ENCODE measurements around the gene PSMC6. TPM values are rescaled to one million over a fixed set of nuclear protein-coding genes. Genes with fewer than 3 reads are reported as not detected.
"Not testable (repeated sequence)": the region's sequence is repeated elsewhere in the genome, so short reads cannot be mapped to it uniquely, and the experiment has no call there.

Gene PSMC6
- total RNA-seq, 5 donors from 2014 or later (not counting 1 experiment from before 2014, with no cell fraction given) = 71.4 to 103 (median 74.9) TPM

DNA sequence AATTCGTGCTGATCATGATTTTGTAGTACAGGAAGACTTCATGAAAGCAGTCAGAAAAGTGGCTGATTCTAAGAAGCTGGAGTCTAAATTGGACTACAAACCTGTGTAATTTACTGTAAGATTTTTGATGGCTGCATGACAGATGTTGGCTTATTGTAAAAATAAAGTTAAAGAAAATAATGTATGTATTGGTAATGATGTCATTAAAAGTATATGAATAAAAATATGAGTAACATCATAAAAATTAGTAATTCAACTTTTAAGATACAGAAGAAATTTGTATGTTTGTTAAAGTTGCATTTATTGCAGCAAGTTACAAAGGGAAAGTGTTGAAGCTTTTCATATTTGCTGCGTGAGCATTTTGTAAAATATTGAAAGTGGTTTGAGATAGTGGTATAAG lies 20.5 kb downstream of the PSMC6 start:
- POLR2A ChIA-PET = interaction anchor here in 1 of 2 donors (0.6 kb wide), 1 partner anchor 399 kb away, joined by 3 read pairs; no protein-coding TSS in a partner anchor
- not testable (repeated sequence) for H3K27me3 ChIP-seq (replicated peaks in 1 of 2; ENCODE audit: control insufficient read depth in 2 of 2, extremely low read depth in 1 of 2, insufficient read depth in 2 of 2, low read length in 1 of 2); H3K4me3 ChIP-seq (ENCODE audit: control insufficient read depth in 1 of 2, extremely low read depth in 1 of 2, low read length in 1 of 2); H3K4me3 Mint-ChIP-seq; ATAC-seq (replicated peaks in 1 of 4); H3K9me3 ChIP-seq; DNase-seq; H3K27ac Mint-ChIP-seq; H3K9me3 Mint-ChIP-seq; H3K27ac ChIP-seq (ENCODE audit: low read length); H3K27me3 Mint-ChIP-seq
- peaks cover 23% of the 10 kb centered on the region for H3K36me3 Mint-ChIP-seq
- Histone ChIP-seq H3K36me3 (ENCODE audit: control insufficient read depth in 2 of 2, extremely low read depth in 1 of 2, insufficient read depth in 1 of 2, low read length in 1 of 2) (peaks cover 8 to 39% of the 10 kb centered on the region in 2 donors), H3K4me1 (ENCODE audit: control insufficient read depth in 1 of 2, extremely low read depth in 1 of 2, insufficient read depth in 2 of 2, low read length in 2 of 2) (peaks cover 2 to 18% of the 10 kb centered on the region in 2 experiments)
- CTCF ChIA-PET = interaction anchor here (0.5 to 2.0 kb wide), 4 partner anchors 12 to 276 kb away, joined by 3 to 5 read pairs (median 4); no protein-coding TSS in a partner anchor
- peaks cover 28 to 40% (median 34%) of the 10 kb centered on the region in 3 donors for H3K4me1 Mint-ChIP-seq
- 83% methylated on average over 1 of the region's 2 CpGs for WGBS (ENCODE audit: insufficient coverage)

DNA sequence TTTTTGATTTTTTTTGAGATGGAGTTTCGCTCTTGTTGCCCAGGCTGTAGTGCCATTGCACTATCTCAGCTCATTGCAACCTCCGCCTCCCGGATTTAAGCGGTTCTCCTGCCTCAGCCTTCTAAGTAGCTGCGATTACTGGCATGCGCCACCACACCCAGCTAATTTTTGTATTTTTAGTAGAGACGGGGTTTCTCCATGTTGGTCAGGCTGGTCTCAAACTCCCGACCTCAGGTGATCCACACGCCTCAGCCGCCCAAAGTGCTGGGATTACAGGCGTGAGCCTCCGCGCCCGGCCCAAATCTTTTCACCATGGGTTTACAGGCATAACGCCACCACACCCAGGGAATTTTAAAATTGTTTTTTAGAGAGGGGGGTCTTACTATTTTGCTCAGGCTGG lies 22.0 kb downstream of the PSMC6 start:
- Histone ChIP-seq H3K4me1 (ENCODE audit: control insufficient read depth in 1 of 2, extremely low read depth in 1 of 2, insufficient read depth in 2 of 2, low read length in 2 of 2) (peaks cover 4 to 21% of the 10 kb centered on the region in 2 experiments), H3K27ac (ENCODE audit: low read length) (peak overlapping the region; percentile 50), H3K36me3 (ENCODE audit: control insufficient read depth in 2 of 2, extremely low read depth in 1 of 2, insufficient read depth in 1 of 2, low read length in 1 of 2) (peaks cover 7 to 37% of the 10 kb centered on the region in 2 donors)
- H3K4me3 Mint-ChIP-seq = peak overlapping the region in 2 of 3 donors; percentile 0 to 47
- not testable (repeated sequence) for ATAC-seq (replicated peaks in 1 of 4); DNase-seq; H3K4me3 ChIP-seq (ENCODE audit: control insufficient read depth in 1 of 2, extremely low read depth in 1 of 2, low read length in 1 of 2); H3K27me3 ChIP-seq (replicated peaks in 1 of 2; ENCODE audit: control insufficient read depth in 2 of 2, extremely low read depth in 1 of 2, insufficient read depth in 2 of 2, low read length in 1 of 2); H3K9me3 ChIP-seq; H3K9me3 Mint-ChIP-seq; H3K27me3 Mint-ChIP-seq
- ChIA-PET POLR2A (interaction anchor here (0.6 to 2.4 kb wide), 5 partner anchors 9 to 383 kb away, joined by 3 to 13 read pairs (median 3); no protein-coding TSS in a partner anchor), CTCF (interaction anchor here (0.6 to 2.0 kb wide), 5 partner anchors 13 to 1835 kb away, joined by 3 to 7 read pairs (median 5); partner anchors contain the start of gene TXNDC16 (in 1 of the 2))
- peak overlapping the region; percentile 44 to 75 for H3K27ac Mint-ChIP-seq
- peaks cover 29% of the 10 kb centered on the region for H3K36me3 Mint-ChIP-seq
- H3K4me1 Mint-ChIP-seq = peaks cover 29 to 41% (median 36%) of the 10 kb centered on the region in 3 donors
- WGBS (ENCODE audit: insufficient coverage) = no CpG with 5 or more reads among the region's 15 CpGs

GRCh38 chr14:52729585-52729924 lies 22.6 kb downstream of the PSMC6 start:
- DNase-seq (no peak), ATAC-seq (replicated peaks in 1 of 4) (no peak)
- no peaks in the 10 kb centered on the region for H3K9me3 ChIP-seq
- no peaks in the 10 kb centered on the region for H3K27me3 ChIP-seq (replicated peaks in 1 of 2; ENCODE audit: control insufficient read depth in 2 of 2, extremely low read depth in 1 of 2, insufficient read depth in 2 of 2, low read length in 1 of 2)
- H3K4me1 Mint-ChIP-seq = peaks cover 34 to 41% (median 37%) of the 10 kb centered on the region in 3 donors
- H3K36me3 ChIP-seq (ENCODE audit: control insufficient read depth in 2 of 2, extremely low read depth in 1 of 2, insufficient read depth in 1 of 2, low read length in 1 of 2) = peaks cover 2 to 35% of the 10 kb centered on the region in 2 donors
- H3K4me3 Mint-ChIP-seq = peak overlapping the region; percentile 92 to 93 (median 92)
- H3K36me3 Mint-ChIP-seq = peaks cover 30% of the 10 kb centered on the region
- POLR2A ChIA-PET = interaction anchor here (0.6 to 2.4 kb wide), 8 partner anchors 10 to 1949 kb away, joined by 3 to 13 read pairs (median 3); partner anchors contain the start of gene TXNDC16 (in 1 of the 2)
- peak overlapping the region; percentile 50 for H3K27ac ChIP-seq (ENCODE audit: low read length)
- 0% methylated on average over 1 of the region's 8 CpGs for WGBS (ENCODE audit: insufficient coverage)
- CTCF ChIA-PET = interaction anchor here (0.6 to 1.4 kb wide), 5 partner anchors 13 to 1835 kb away, joined by 3 to 7 read pairs (median 3); partner anchors contain the start of gene TXNDC16 (in 1 of the 2)
- no peaks in the 10 kb centered on the region for H3K27me3 Mint-ChIP-seq
- H3K4me3 ChIP-seq (ENCODE audit: control insufficient read depth in 1 of 2, extremely low read depth in 1 of 2, low read length in 1 of 2) = peak overlapping the region; percentile 72 to 100
- no peaks in the 10 kb centered on the region for H3K9me3 Mint-ChIP-seq
- H3K4me1 ChIP-seq (ENCODE audit: control insufficient read depth in 1 of 2, extremely low read depth in 1 of 2, insufficient read depth in 2 of 2, low read length in 2 of 2) = peaks cover 4 to 21% of the 10 kb centered on the region in 2 experiments
- H3K27ac Mint-ChIP-seq = peak overlapping the region; percentile 89

- H3K9me3 ChIP-seq = no peaks in the 10 kb centered on the region
- DNase-seq = peak; percentile 91 to 99 (median 97)
- Mint-ChIP-seq H3K4me1 (peaks cover 38 to 42% (median 40%) of the 10 kb centered on the region in 3 donors), H3K27me3 (no peaks in the 10 kb centered on the region), H3K4me3 (peak within 1 kb of the TSS; percentile 92 to 93 (median 92)), H3K36me3 (peaks cover 29% of the 10 kb centered on the region), H3K27ac (peak within 1 kb of the TSS; percentile 89), H3K9me3 (no peaks in the 10 kb centered on the region)
- H3K27ac ChIP-seq (ENCODE audit: low read length) = peak within 1 kb of the TSS; percentile 78
- ChIA-PET POLR2A (interaction anchor here (0.6 to 2.4 kb wide), 8 partner anchors 10 to 1950 kb away, joined by 3 to 13 read pairs (median 3); partner anchors contain the start of gene TXNDC16 (in 1 of the 2)), CTCF (interaction anchor here in 1 of 2 donors (0.6 to 1.4 kb wide), 5 partner anchors 12 to 1834 kb away, joined by 3 to 6 read pairs (median 3); partner anchors contain the start of gene TXNDC16)
- H3K27me3 ChIP-seq (replicated peaks in 1 of 2; ENCODE audit: control insufficient read depth in 2 of 2, extremely low read depth in 1 of 2, insufficient read depth in 2 of 2, low read length in 1 of 2) = no peaks in the 10 kb centered on the region
- WGBS (ENCODE audit: insufficient coverage) = under 1% methylated on average over 69 of the region's 72 CpGs
- H3K4me3 ChIP-seq (ENCODE audit: control insufficient read depth in 1 of 2, extremely low read depth in 1 of 2, low read length in 1 of 2) = peak within 1 kb of the TSS; percentile 76 to 100
- peaks cover 4 to 21% of the 10 kb centered on the region in 2 experiments for H3K4me1 ChIP-seq (ENCODE audit: control insufficient read depth in 1 of 2, extremely low read depth in 1 of 2, insufficient read depth in 2 of 2, low read length in 2 of 2)
- H3K36me3 ChIP-seq (ENCODE audit: control insufficient read depth in 2 of 2, extremely low read depth in 1 of 2, insufficient read depth in 1 of 2, low read length in 1 of 2) = peaks cover 0 to 34% of the 10 kb centered on the region in 2 donors
- peak; percentile 93 to 99 (median 96) for ATAC-seq (replicated peaks in 1 of 4)
Observed at GRCh38 chr14:52729925-52730708, 23.1 kb downstream of the PSMC6 start, which contains the start of gene STYX. Gene STYX (plus strand): TSS chr14:52730166. CDS start chr14:52730475, 309 bp downstream.

GRCh38 chr14:52730709-52731111 lies 23.7 kb downstream of the PSMC6 start:
- POLR2A ChIA-PET = interaction anchor here (0.6 to 2.4 kb wide), 5 partner anchors 12 to 240 kb away, joined by 6 to 13 read pairs (median 7); no protein-coding TSS in a partner anchor
- Histone ChIP-seq H3K4me1 (ENCODE audit: control insufficient read depth in 1 of 2, extremely low read depth in 1 of 2, insufficient read depth in 2 of 2, low read length in 2 of 2) (peaks cover 7 to 21% of the 10 kb centered on the region in 2 experiments), H3K4me3 (ENCODE audit: control insufficient read depth in 1 of 2, extremely low read depth in 1 of 2, low read length in 1 of 2) (peak overlapping the region; percentile 76 to 100), H3K36me3 (ENCODE audit: control insufficient read depth in 2 of 2, extremely low read depth in 1 of 2, insufficient read depth in 1 of 2, low read length in 1 of 2) (peaks cover 0 to 30% of the 10 kb centered on the region in 2 donors), H3K27ac (ENCODE audit: low read length) (peak overlapping the region; percentile 78), H3K27me3 (replicated peaks in 1 of 2; ENCODE audit: control insufficient read depth in 2 of 2, extremely low read depth in 1 of 2, insufficient read depth in 2 of 2, low read length in 1 of 2) (no peaks in the 10 kb centered on the region), H3K9me3 (no peaks in the 10 kb centered on the region)
- peak overlapping the region; percentile 92 to 93 (median 92) for H3K4me3 Mint-ChIP-seq
- CTCF ChIA-PET = interaction anchor here (0.5 to 1.4 kb wide), 5 partner anchors 12 to 423 kb away, joined by 3 to 5 read pairs (median 4); no protein-coding TSS in a partner anchor
- no peak for ATAC-seq (replicated peaks in 1 of 4)
- H3K36me3 Mint-ChIP-seq = peaks cover 30% of the 10 kb centered on the region
- no peaks in the 10 kb centered on the region for H3K27me3 Mint-ChIP-seq
- peaks cover 44 to 48% (median 46%) of the 10 kb centered on the region in 3 donors for H3K4me1 Mint-ChIP-seq
- no peaks in the 10 kb centered on the region for H3K9me3 Mint-ChIP-seq
- DNase-seq = no peak
- WGBS (ENCODE audit: insufficient coverage) = 0% methylated on average over 1 of the region's 11 CpGs
- H3K27ac Mint-ChIP-seq = peak overlapping the region; percentile 89

DNA sequence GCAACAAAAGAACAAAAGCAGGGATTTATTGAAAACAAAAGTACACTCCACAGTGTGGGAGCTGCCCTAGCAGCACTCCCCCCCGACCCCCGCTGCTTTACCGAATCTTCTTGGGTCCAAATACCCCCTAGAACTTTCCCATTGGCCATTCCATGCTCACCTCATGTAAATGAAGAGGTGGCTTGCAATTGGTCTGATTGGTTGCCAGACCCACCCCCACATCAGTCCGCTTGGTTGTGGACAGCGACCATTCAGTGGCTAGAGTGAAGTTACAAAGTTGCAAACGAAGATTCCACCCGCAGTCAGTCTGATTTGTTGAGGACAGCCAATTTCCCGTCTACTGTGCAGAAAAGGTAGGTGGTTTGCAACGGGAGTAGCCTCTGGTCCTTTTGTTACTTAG lies 26.8 kb downstream of the PSMC6 start:
- H3K36me3 Mint-ChIP-seq = peaks cover 34% of the 10 kb centered on the region

More for the DNA sequence above, 26.8 kb downstream of the PSMC6 start:
- POLR2A ChIA-PET = no interaction called here
- peak overlapping the region in 1 of 3 donors; percentile 2 for H3K4me3 Mint-ChIP-seq
- DNase-seq (no peak), ATAC-seq (replicated peaks in 1 of 4) (no peak)
- H3K27me3 ChIP-seq (replicated peaks in 1 of 2; ENCODE audit: control insufficient read depth in 2 of 2, extremely low read depth in 1 of 2, insufficient read depth in 2 of 2, low read length in 1 of 2) = no peaks in the 10 kb centered on the region
- no peak overlapping the region for H3K27ac ChIP-seq (ENCODE audit: low read length)
- no peak overlapping the region for H3K4me3 ChIP-seq (ENCODE audit: control insufficient read depth in 1 of 2, extremely low read depth in 1 of 2, low read length in 1 of 2)
- H3K27ac Mint-ChIP-seq = peak overlapping the region; percentile 44 to 74
- peaks cover 0 to 19% of the 10 kb centered on the region in 2 donors for H3K36me3 ChIP-seq (ENCODE audit: control insufficient read depth in 2 of 2, extremely low read depth in 1 of 2, insufficient read depth in 1 of 2, low read length in 1 of 2)
- no peaks in the 10 kb centered on the region for H3K9me3 ChIP-seq
- CTCF ChIA-PET = no interaction called here
- peaks cover 0 to 2% (median 0%) of the 10 kb centered on the region in 3 donors for H3K9me3 Mint-ChIP-seq
- peaks cover 16 to 24% of the 10 kb centered on the region in 2 experiments for H3K4me1 ChIP-seq (ENCODE audit: control insufficient read depth in 1 of 2, extremely low read depth in 1 of 2, insufficient read depth in 2 of 2, low read length in 2 of 2)
- H3K27me3 Mint-ChIP-seq = no peaks in the 10 kb centered on the region
- peaks cover 75 to 76% (median 75%) of the 10 kb centered on the region in 3 donors for H3K4me1 Mint-ChIP-seq
- 100% methylated on average over 2 of the region's 9 CpGs for WGBS (ENCODE audit: insufficient coverage)

Data from T-cell (primary cell).